Activated B cell treated with CpG ODN at 0.5 μM for 24 hours (primary cell): ENCODE results near the gene PHF23. TPM values are rescaled to one million over a fixed set of nuclear protein-coding genes. Genes with fewer than 3 reads are reported as not detected.
A peak's percentile ranks its signal among the peaks of the same experiment; 100 is the strongest.

Experiments used
- ATAC-seq: fragments of 200-7000 bp; cut with Tn5 transposase; one replicate; pipeline ENCODE4 v1.10.0; 2021; ENCODE audit warnings: low read depth, mild to moderate bottlenecking, moderate library complexity
- CTCF ChIA-PET: fragments of 350-600 bp; sonication (Branson Sonifier 250); formaldehyde crosslinking; loops from one replicate; lab custom pipeline; 2021; ENCODE audit warnings: antibody characterized with exemption; lab: Charles Lee
- POLR2A ChIA-PET: fragments of 350-600 bp; sonication (Branson Sonifier 250); formaldehyde crosslinking; loops from one replicate; lab custom pipeline; 2021; ENCODE audit warnings: antibody characterized with exemption; lab: Charles Lee
- DNase-seq: peaks from one replicate; pipeline ENCODE4 v3.0.0; 2022
- H3K27ac Mint-ChIP-seq: one replicate; pipeline ENCODE4 v1.8.0; 2020; ENCODE audit warnings: mixed read lengths
- H3K27me3 Mint-ChIP-seq: one replicate; pipeline ENCODE4 v1.8.0; 2021; ENCODE audit warnings: mixed read lengths
- H3K36me3 Mint-ChIP-seq: one replicate; pipeline ENCODE4 v1.8.0; 2021; ENCODE audit warnings: low read depth, mixed read lengths
- H3K4me1 Mint-ChIP-seq: one replicate; pipeline ENCODE4 v1.8.0; 2021; ENCODE audit warnings: mixed read lengths
- H3K4me3 Mint-ChIP-seq: one replicate; pipeline ENCODE4 v1.8.0; 2020; ENCODE audit warnings: mild to moderate bottlenecking, mixed read lengths
- H3K9me3 Mint-ChIP-seq: one replicate; pipeline ENCODE4 v1.8.0; 2020; ENCODE audit warnings: mixed read lengths
- intact Hi-C: fragments of 100-400 bp; cut with micrococcal nuclease; formaldehyde crosslinking; loops from one replicate; pipeline ENCODE4 v1.15.1; 2024
- total RNA-seq: library from RNA; stranded (reverse); gene quantifications from 2 replicates; pipeline ENCODE4 v1.2.3, GENCODE V29; 2022
- TF ChIP-seq, protein P1 (sequence below): fragments of 200-600 bp; IDR thresholded peaks from one replicate; pipeline ENCODE4 v1.8.0; 2022; ENCODE audit warnings: antibody characterized with exemption, mild to moderate bottlenecking

PHF23 gene
- total RNA-seq, 1 donor from 2014 or later, result 46.6 TPM

DNA sequence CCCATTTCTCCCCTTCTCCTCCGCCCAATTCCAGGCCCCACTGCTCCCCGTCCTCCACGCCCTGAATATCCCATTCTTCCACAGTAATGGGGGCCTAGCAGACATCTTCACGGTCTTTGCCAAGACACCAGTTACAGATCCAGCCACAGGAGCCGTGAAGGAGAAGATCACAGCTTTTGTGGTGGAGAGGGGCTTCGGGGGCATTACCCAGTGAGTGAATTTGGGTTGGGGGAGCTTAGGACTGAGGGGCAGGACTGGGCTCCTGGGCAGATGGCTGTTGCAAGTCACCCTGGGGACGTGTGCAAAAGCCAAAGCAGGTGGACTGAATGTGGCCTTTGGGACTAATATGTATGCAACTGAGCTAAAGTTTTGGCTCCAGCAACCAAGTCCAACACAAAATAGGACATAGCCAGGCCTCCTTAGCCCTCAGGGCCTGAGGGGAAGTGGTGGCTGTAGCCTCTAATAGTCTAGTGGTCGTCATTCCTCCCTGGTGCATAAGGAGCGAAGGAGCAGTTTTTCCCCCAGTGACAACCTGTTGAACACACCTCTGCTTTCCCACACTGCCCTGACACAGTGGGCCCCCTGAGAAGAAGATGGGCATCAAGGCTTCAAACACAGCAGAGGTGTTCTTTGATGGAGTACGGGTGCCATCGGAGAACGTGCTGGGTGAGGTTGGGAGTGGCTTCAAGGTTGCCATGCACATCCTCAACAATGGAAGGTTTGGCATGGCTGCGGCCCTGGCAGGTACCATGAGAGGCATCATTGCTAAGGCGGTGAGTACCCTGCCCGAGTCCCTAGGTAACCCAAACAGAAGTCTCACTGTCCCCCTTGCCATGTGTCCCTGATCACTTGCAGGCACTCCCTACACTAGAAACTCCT lies 16.9 kb downstream of the PHF23 start:
- ATAC-seq (no peak), DNase-seq (no peak)
- Mint-ChIP-seq H3K4me1 (peaks cover 36% of the 10 kb centered on the region), H3K9me3 (no peaks in the 10 kb centered on the region), H3K36me3 (peaks cover 60% of the 10 kb centered on the region), H3K4me3 (no peak overlapping the region), H3K27ac (no peak overlapping the region), H3K27me3 (no peaks in the 10 kb centered on the region)
- CTCF ChIA-PET, result no interaction called here
- POLR2A ChIA-PET, result interaction anchor here (1.1 to 10.5 kb wide), 2 partner anchors 14 to 29 kb away, joined by 3 to 245 read pairs; partner anchors contain the start of genes CTDNEP1, DVL2, GABARAP and PHF23
- intact Hi-C loops, result no loop called here
- TF ChIP-seq, protein P1, sequence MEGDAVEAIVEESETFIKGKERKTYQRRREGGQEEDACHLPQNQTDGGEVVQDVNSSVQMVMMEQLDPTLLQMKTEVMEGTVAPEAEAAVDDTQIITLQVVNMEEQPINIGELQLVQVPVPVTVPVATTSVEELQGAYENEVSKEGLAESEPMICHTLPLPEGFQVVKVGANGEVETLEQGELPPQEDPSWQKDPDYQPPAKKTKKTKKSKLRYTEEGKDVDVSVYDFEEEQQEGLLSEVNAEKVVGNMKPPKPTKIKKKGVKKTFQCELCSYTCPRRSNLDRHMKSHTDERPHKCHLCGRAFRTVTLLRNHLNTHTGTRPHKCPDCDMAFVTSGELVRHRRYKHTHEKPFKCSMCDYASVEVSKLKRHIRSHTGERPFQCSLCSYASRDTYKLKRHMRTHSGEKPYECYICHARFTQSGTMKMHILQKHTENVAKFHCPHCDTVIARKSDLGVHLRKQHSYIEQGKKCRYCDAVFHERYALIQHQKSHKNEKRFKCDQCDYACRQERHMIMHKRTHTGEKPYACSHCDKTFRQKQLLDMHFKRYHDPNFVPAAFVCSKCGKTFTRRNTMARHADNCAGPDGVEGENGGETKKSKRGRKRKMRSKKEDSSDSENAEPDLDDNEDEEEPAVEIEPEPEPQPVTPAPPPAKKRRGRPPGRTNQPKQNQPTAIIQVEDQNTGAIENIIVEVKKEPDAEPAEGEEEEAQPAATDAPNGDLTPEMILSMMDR, result no peak

DNA sequence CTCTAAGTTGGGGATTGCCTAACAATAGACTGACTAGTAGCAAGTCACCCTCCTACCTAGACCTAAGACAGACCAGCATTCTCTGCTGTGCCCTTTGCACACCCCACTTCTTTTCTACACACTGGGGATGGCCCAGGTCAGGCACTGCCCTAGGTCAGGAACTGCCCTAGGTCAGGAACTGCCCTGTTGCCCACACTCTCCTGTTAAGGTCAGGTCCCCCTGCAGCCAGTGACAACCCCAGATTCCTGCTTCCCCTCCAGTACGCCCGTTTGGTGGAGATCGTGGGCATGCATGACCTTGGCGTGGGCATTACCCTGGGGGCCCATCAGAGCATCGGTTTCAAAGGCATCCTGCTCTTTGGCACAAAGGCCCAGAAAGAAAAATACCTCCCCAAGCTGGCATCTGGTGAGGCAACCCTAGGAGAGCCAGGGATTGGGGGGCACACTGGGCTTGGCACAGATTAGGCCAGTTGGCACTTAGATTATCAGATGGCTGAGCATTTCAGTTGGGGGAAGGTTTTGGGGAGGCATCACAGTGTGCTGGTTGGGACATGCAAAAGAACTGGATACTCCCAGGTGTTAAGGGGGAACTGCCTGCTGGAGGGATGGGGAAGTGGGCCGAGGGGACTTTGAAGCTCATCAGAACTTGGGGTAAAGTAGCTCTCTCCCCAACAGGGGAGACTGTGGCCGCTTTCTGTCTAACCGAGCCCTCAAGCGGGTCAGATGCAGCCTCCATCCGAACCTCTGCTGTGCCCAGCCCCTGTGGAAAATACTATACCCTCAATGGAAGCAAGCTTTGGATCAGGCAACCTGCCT lies 17.8 kb downstream of the PHF23 start:
- POLR2A ChIA-PET, result interaction anchor here (0.9 to 10.5 kb wide), 9 partner anchors 15 to 352 kb away, joined by 3 to 245 read pairs (median 5); partner anchors contain the start of genes CTDNEP1, DVL2, ELP5 and GABARAP
- no peak for DNase-seq
- CTCF ChIA-PET, result interaction anchor here (0.7 to 2.7 kb wide), 15 partner anchors 11 to 339 kb away, joined by 3 to 24 read pairs (median 3); partner anchors contain the start of genes CLDN7, DVL2, GABARAP and PHF23
- Mint-ChIP-seq H3K27ac (peak overlapping the region; percentile 37), H3K4me1 (peaks cover 41% of the 10 kb centered on the region), H3K36me3 (peaks cover 52% of the 10 kb centered on the region), H3K9me3 (no peaks in the 10 kb centered on the region), H3K27me3 (no peaks in the 10 kb centered on the region), H3K4me3 (peak overlapping the region; percentile 96)
- intact Hi-C loops, result loop anchor here (1.0 kb wide), 2 partner anchors 59 to 75 kb away; no protein-coding TSS in a partner anchor
- ATAC-seq, result no peak
- TF ChIP-seq, protein P1, result no peak

DNA sequence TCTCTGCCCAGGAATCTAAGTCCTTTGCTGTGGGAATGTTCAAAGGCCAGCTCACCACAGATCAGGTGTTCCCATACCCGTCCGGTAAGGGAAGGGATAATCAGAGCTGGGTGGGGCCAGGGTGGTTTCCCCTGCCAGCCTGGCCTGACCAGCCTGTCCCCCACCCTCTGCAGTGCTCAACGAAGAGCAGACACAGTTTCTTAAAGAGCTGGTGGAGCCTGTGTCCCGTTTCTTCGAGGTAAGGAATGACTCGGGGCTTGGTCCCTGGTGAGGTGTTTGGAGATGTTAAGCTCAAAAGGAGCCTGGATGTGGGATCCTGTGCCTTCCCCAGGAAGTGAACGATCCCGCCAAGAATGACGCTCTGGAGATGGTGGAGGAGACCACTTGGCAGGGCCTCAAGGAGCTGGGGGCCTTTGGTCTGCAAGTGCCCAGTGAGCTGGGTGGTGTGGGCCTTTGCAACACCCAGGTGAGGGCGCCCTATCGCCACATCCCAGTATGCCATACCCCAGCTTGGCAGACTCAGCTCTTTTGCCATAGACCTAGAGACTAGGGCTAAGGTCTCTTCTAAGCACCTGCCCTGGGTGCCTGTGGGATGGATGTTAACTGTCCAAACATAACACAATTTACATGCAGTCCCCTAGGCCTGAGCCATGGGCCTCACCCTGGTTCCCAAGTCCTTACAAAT lies 18.5 kb downstream of the PHF23 start:
- H3K9me3 Mint-ChIP-seq, result no peaks in the 10 kb centered on the region
- DNase-seq (peak; percentile 39), ATAC-seq (peak; percentile 39)
- H3K36me3 Mint-ChIP-seq, result peaks cover 48% of the 10 kb centered on the region
- TF ChIP-seq, protein P1, result no peak
- peak overlapping the region; percentile 88 for H3K27ac Mint-ChIP-seq
- peaks cover 48% of the 10 kb centered on the region for H3K4me1 Mint-ChIP-seq
- intact Hi-C loops, result loop anchor here (1.0 kb wide), 3 partner anchors 14 to 76 kb away; partner anchors contain the start of gene DVL2
- ChIA-PET CTCF (interaction anchor here (0.7 to 2.7 kb wide), 16 partner anchors 12 to 340 kb away, joined by 3 to 24 read pairs (median 3); partner anchors contain the start of genes CLDN7, DVL2, GABARAP and PHF23), POLR2A (interaction anchor here (0.5 to 10.5 kb wide), 12 partner anchors 15 to 353 kb away, joined by 3 to 245 read pairs (median 5); partner anchors contain the start of genes CTDNEP1, DVL2, ELP5 and GABARAP)
- peak overlapping the region; percentile 96 for H3K4me3 Mint-ChIP-seq
- H3K27me3 Mint-ChIP-seq, result no peaks in the 10 kb centered on the region

DNA sequence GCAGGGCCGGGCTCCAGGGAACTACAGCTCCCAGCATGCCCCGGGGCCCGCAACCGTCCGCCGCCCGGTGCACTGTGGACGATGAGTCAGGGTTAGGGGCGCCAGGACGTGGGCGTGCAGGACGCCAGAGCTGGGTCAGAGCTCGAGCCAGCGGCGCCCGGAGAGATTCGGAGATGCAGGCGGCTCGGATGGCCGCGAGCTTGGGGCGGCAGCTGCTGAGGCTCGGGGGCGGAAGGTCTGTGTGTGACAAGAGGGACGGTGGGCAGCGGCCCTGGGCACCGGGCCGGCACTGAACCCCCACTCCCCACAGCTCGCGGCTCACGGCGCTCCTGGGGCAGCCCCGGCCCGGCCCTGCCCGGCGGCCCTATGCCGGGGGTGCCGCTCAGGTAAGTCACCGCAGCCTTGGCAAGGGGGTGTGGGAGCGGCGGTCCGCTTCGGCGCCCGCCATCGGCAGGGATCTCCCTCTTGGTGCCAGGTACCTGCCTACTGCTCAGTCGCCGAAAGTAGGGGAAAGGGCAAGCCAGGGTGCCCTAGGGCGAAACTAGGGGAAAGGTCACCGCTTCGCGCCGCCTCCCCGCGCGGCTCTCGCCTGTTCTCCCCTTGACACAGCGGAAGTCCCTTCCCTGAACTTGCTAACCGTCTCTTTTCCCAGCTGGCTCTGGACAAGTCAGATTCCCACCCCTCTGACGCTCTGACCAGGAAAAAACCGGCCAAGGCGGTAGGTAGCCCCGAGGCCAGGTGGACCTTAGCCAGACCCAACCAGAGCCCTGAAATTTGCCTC lies 19.3 kb downstream of the PHF23 start, which contains the start of the genes ACADVL and DLG4:
ACADVL (plus strand) TSS at position 127 of the 781 bp plus-strand sequence; CDS start at position 174, 47 bp downstream.
DLG4 (minus strand) TSS at position 25 of the 781 bp plus-strand sequence.
- Mint-ChIP-seq H3K27ac (peak within 1 kb of the TSS; percentile 91), H3K36me3 (peaks cover 42% of the 10 kb centered on the region), H3K4me3 (peak within 1 kb of the TSS; percentile 96), H3K27me3 (no peaks in the 10 kb centered on the region), H3K9me3 (no peaks in the 10 kb centered on the region), H3K4me1 (peaks cover 53% of the 10 kb centered on the region)
- ChIA-PET POLR2A (interaction anchor here (0.5 to 10.5 kb wide), 21 partner anchors 11 to 622 kb away, joined by 3 to 245 read pairs (median 4); partner anchors contain the start of genes CTDNEP1, DVL2, ELP5 and GABARAP), CTCF (interaction anchor here (0.7 to 2.7 kb wide), 11 partner anchors 14 to 341 kb away, joined by 3 to 24 read pairs (median 4); partner anchors contain the start of genes DVL2 and GABARAP)
- TF ChIP-seq, protein P1, result no peak
- DNase-seq, result peak; percentile 75
- ATAC-seq, result peak; percentile 75
- intact Hi-C loops, result loop anchor here (1.0 to 5.0 kb wide), 3 partner anchors 14 to 132 kb away; partner anchors contain the start of genes DVL2 and KCTD11
